ENCODE measurements around the gene CHN1. TPM values are rescaled to one million over a fixed set of nuclear protein-coding genes. Genes with fewer than 3 reads are reported as not detected.

CHN1 gene
- total RNA-seq, 4 donors from 2014 or later = 3.4 to 60.2 (median 7.1) TPM

DNA sequence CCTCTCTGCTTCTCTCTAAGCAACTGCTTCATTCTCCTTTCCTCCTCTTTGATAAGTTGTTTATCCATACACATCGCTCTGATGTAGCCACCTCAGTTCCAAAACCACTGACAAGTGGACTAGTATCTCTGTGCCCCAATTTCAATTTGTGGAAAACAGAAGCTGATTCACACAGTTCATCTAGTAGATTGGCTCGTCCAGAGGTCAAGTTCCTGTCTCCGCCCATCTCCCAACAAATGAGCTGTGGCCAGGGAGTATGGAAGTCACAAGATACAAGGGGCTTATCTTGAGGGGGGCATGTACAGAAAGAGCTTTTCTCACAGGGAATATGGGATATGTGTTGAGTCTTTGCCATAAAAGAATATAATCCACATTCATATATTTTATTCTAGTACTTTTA, 17.7 kb upstream of the CHN1 start:
- no peak overlapping the region for H3K4me3 ChIP-seq
- no peaks in the 10 kb centered on the region for H3K27me3 ChIP-seq
- TF ChIP-seq, protein P1, sequence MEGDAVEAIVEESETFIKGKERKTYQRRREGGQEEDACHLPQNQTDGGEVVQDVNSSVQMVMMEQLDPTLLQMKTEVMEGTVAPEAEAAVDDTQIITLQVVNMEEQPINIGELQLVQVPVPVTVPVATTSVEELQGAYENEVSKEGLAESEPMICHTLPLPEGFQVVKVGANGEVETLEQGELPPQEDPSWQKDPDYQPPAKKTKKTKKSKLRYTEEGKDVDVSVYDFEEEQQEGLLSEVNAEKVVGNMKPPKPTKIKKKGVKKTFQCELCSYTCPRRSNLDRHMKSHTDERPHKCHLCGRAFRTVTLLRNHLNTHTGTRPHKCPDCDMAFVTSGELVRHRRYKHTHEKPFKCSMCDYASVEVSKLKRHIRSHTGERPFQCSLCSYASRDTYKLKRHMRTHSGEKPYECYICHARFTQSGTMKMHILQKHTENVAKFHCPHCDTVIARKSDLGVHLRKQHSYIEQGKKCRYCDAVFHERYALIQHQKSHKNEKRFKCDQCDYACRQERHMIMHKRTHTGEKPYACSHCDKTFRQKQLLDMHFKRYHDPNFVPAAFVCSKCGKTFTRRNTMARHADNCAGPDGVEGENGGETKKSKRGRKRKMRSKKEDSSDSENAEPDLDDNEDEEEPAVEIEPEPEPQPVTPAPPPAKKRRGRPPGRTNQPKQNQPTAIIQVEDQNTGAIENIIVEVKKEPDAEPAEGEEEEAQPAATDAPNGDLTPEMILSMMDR (IDR thresholded peaks at IDR 0.05) = no peak
- no peak for TF ChIP-seq POLR2A (IDR thresholded peaks at IDR 0.05)
- H3K9me3 ChIP-seq = no peaks in the 10 kb centered on the region
- H3K36me3 ChIP-seq = no peaks in the 10 kb centered on the region
- no peak overlapping the region for H3K27ac ChIP-seq
- H3K4me1 ChIP-seq = no peaks in the 10 kb centered on the region
- no peak for DNase-seq

DNA sequence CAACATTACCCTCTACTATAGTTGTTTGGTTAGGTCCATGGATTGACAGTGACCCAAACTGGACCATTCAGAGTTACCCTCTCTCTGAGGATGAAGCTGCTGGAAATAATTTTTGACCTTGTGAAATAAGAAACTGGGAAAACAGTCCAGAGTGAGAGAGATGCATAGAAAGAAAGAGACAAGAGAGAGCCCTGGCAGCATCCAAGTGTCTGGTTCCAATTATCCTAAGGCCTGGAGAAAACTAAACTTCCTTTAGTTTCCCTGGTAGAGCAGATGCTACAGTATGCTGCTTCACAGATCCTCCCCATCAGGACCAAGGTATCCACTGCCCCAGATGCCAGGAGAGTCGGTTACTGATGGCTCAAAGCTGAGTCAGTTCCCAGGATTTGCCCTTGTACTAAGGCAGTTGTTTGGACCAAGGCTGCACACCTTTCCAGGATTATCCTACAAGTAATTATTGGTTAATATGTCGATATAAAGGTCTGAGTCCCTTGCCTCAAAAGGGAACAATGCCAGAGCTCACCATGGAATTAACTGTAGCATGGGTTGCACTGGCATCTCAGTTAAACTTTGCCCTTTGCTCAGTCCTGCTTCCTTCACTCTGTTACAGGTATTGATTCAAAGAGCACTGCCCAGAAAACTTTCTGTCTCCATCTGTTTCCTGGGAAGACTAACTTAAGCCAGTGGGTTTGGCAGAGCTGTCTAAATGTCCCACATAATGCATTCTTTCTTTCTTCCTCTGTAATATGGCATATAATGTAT, 14.6 kb upstream of the CHN1 start:
- Histone ChIP-seq H3K36me3 (no peaks in the 10 kb centered on the region), H3K4me1 (no peaks in the 10 kb centered on the region), H3K27me3 (no peaks in the 10 kb centered on the region), H3K27ac (no peak overlapping the region), H3K4me3 (no peak overlapping the region), H3K9me3 (no peaks in the 10 kb centered on the region)
- no peak for DNase-seq
- TF ChIP-seq POLR2A (IDR thresholded peaks at IDR 0.05) = no peak
- TF ChIP-seq, protein P1 (IDR thresholded peaks at IDR 0.05) = no peak

DNA sequence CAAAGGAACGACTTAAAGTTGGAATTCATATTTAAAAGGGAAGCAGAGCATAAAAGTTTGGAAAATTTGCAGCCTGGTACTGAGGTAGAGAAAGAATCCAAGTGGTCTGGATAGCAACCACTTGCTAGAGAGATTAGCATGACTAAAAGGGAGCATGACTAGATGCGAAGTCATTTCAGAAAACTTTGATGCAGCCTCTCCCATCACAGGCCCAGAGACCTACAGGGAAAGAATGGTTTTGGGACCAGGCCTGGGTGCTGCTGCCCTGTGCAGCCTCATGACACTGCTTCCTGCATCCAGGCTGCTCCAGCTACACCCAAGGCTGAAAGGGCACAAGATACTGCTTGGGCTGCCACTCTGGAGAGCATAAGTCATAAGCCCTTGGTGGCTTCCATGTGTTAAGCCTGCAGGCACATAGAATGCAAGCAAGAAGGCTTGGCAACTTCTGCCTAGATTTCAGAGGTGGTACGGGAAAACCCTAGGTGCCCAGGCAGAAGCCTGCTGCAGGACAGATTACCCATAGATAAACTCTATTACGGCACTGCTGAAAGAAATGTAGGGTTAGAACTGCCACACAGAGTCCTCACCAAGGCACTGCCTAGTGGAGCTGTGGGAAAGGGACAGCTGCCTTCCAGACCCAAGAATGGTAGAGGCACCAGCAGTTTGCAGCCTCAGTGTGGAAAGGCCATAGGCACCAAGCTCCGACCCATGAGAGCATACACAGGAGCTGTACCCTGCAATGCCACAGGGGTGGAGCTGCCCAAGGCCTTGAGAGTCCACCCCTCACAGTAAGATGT, 12.6 kb upstream of the CHN1 start:
- no peak overlapping the region for H3K27ac ChIP-seq
- H3K4me1 ChIP-seq = no peaks in the 10 kb centered on the region
- no peaks in the 10 kb centered on the region for H3K27me3 ChIP-seq
- no peak overlapping the region for H3K4me3 ChIP-seq
- H3K9me3 ChIP-seq = no peaks in the 10 kb centered on the region
- no peak for TF ChIP-seq POLR2A (IDR thresholded peaks at IDR 0.05)
- TF ChIP-seq, protein P1 (IDR thresholded peaks at IDR 0.05) = no peak
- no peaks in the 10 kb centered on the region for H3K36me3 ChIP-seq
- no peak for DNase-seq

DNA sequence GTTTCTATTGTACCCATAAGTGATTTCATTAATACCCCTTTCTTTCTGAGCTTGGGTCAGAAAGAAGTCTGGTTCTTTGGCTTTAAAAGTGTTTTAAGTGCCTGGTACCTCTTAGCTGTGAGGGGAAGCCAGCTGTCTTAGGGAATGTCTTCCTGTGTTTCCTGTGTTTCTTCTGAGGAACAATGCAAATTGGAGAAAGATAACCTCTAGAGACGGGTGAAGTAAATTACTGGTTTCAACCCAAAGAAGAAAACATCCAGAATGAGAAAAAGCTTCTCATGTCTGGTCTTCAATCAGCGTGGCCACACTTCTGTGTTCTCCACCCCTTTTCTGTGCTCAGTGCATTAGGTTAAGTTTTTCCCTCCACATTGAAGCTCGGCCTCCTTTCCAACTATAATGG, 10.2 kb upstream of the CHN1 start:
- no peak for TF ChIP-seq POLR2A (IDR thresholded peaks at IDR 0.05)
- TF ChIP-seq, protein P1 (IDR thresholded peaks at IDR 0.05) = no peak
- Histone ChIP-seq H3K27me3 (no peaks in the 10 kb centered on the region), H3K27ac (no peak overlapping the region), H3K4me1 (no peaks in the 10 kb centered on the region), H3K9me3 (no peaks in the 10 kb centered on the region), H3K36me3 (no peaks in the 10 kb centered on the region), H3K4me3 (no peak overlapping the region)
- no peak for DNase-seq

DNA sequence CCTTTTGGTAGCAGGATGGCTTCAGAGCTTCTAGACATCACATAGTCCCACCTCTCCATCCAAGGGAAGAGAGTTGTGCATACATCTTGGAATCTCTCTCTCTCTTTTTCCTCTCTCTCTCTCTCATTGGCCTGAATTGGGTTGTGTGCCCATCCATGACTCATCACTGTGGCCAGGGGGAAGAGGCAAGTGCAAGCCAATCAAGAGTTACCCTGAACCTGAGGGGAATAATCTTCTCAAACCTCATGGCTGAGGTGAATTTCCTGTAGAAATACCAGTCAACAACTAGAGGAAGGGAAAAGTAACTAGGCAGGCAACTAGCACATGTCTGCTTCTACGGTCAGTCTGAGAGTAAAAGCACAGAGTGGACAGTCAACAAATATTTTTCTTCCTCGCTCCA, 7.3 kb upstream of the CHN1 start:
- H3K27ac ChIP-seq = no peak overlapping the region
- no peak for DNase-seq
- H3K27me3 ChIP-seq = no peaks in the 10 kb centered on the region
- H3K36me3 ChIP-seq = no peaks in the 10 kb centered on the region
- TF ChIP-seq, protein P1 (IDR thresholded peaks at IDR 0.05) = no peak
- TF ChIP-seq POLR2A (IDR thresholded peaks at IDR 0.05) = no peak
- no peaks in the 10 kb centered on the region for H3K4me1 ChIP-seq
- H3K9me3 ChIP-seq = no peaks in the 10 kb centered on the region
- H3K4me3 ChIP-seq = no peak overlapping the region
